HL-60/S4 (cell line): ENCODE data around the gene CLDN22.

Experiments used
- in situ Hi-C: fragments of 300-500 bp; cut with MboI; formaldehyde crosslinking; loops from 2 replicates; pipeline ENCODE4 v1.14.3; 2022; ENCODE audit warnings: low sequenced_read_pairs

CLDN22 gene

DNA sequence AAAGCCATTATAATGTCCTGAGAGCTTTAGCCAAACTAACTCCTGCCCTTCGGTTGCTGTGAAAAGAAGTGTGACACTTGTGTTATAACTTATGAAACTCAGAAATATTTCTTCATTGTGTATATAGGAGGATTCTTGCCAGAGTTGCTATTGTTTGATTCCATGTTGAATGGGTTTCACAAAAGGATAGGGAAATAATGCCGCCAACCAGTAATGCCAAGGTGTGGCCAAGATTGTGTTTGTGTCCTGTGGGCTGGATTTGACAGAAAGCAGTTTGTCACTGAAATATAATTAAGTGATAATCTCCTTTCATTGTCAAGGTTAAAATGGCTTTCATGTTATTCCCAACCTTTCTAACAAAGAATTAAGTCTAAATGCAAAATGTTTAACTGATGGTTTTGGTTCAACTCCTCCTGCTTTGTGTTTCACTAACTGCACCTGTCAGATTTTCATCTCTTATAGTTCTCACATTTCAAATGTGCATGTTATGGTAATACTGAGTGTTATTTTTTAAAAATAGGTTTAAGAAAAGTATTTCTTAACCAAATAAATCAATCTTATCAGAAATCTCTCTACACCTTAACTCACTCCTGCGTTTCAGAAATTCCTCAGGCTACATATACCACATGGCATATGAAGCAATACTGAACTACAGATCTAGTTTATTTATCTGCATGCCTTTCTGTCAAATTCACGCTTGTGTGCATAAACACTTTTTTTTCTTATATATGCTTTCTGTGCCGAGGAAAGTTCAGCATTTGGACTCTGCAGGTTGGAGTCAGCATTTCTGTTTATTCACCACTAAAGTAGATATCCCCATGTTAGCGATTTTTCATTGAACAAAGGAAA lies at the start of gene CLDN22:
Gene CLDN22, minus strand, starts transcription at position 66 of the 849 bp plus-strand sequence. Its CDS starts 58 bp downstream, at position 8.
- in situ Hi-C loops = no loop called here

DNA sequence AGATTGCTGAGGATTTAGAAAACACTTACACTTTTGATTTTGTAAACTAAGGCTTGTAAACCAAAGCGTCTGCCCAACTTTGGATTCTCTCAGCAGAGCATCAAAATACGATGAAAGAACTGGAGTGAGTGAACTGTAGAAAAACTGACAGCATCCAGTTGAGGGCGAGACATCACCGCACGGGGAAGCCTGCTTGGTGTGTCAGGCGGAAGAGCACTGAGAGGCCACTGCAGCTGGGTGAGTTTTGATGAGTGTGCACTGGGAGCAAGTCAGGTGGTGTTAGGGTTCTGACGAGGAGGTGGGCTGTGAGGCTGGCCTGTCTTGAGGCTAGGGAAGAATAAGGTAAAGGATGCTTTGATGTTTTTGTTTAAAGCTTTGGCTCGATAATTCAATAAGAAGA lies 49.0 kb upstream of the CLDN22 start:
- in situ Hi-C loops = no loop called here

DNA sequence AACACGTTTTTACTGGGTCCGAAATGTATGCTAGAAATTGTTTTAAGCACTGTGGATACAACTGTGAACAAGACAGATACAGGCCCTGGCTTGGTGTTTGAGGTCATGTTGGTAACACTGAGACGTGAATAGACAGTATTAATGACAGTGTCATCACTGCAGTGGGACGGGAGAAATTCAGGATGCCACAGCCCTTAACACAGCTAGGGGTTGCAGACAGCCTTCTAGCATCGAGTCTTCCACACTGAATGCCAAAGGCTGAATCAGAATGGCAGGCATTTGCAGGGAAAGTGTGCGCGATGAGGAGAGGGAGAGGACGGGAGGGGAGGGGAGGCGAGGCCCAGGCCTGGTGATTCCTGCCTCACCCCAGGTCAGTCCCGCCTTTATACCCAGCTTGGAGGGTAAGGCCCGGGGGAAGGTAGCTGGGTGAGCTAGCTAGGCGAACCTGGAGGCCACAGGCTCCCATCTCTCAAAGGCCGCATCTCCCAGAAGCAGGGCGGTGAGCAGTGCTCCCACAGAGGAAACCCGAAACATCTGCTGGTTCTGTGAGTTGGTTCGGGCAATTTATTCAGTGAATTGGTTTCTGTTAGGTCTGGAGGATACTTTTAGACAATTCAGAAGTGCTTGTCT lies 46.2 kb upstream of the CLDN22 start:
- in situ Hi-C loops = no loop called here

DNA sequence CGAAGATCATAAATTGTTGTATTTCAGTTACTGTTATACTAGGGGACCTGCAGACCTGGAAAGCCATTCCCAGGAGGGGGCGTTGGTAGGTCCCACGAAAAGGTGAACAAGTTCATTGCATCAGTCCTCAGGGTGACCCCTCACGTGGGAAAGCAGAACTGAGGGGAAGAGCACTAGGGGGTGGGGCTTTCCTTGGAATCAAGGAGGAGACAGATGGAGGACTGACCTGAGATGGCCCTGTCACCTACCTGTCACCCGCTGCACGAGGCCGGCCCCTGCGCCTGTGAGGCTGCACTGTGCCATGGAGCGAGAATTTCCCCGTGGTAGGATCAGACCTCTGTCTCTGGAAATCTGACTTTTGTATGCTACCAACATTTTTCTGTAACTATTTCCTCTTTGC lies 43.9 kb upstream of the CLDN22 start:
- in situ Hi-C loops = no loop called here

DNA sequence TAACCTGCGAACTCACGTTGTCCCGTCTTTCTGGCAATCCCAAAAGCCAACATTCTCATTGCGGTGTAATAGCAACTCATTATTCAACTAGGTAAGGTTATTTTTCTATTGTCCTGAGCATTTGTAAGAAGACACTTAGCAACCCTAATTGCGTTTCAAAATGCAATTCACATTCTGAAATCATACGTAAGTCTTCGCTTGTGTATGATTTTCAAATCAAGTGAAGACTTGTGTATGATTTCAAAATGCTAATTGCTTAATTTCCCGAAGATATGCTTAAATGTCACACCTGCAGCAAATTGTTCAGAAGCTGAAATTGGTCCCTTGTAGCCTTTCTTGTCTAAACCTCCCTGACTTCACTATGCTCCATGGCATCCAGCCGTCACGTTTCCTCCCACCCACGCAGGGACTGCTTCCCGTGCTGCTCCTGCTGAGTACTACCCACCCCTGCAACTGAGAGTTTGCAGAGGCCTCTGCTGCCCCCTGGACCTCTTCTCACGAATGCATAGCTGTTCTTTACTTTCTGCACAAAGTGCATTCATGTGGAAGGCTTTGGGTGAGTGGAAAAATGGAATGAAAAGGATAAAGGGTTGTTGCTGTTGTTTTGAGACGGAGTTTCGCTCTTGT lies 43.0 kb upstream of the CLDN22 start:
- in situ Hi-C loops = no loop called here

DNA sequence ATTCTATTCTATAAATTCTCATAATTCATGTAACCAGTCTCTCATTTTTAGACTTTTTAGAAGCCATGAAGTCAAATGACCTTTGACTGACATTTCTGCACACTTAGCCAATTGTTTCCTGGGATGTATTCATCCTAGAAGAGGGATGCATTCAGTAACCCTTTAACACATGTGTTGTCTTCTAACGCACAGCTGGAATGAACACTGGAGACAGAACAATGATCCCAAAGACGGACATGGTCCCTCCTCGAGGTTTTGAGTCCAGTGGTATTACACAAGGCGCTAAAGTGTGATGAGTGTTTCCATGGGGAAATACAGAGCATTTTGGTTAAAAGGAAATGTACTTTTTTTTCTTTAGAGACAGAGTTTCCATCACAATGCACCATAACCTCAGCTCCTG lies 42.0 kb upstream of the CLDN22 start:
- in situ Hi-C loops = no loop called here

DNA sequence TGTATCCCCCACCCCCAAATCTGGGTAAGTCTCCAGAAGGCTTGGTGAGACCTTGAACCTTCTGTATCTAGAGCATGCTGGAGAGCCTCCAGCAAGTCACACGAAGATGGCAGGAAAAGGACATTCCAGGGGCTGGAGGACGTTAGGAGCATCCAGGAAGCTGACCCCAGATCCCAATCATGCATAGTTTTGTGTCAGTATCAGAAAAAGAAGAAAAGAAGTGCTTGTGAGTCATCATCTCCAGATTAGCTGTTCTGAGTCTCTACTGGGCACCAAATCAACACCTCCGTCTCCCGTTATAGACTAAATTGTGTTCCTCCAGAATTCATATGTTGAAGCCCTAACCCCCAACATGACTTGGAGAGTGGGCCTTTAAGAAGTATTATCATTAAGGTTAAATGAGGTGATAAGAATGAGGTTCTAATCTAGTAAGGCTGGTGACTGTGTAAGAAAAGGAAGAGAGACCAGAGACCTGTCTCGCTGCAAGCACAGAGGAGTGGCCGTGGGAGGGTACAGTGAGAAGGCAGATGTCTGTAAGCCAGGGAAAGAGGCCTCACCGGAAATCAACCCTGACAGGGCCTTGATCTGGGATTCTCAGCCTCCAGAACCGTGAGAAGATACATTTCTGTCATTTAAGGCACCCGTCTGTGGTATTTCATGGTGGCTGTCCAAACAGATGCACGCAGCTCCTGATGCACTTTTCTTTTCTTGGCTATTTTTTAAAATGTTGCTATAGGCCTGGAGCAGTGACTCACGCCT lies 40.3 kb upstream of the CLDN22 start:
- in situ Hi-C loops = no loop called here

DNA sequence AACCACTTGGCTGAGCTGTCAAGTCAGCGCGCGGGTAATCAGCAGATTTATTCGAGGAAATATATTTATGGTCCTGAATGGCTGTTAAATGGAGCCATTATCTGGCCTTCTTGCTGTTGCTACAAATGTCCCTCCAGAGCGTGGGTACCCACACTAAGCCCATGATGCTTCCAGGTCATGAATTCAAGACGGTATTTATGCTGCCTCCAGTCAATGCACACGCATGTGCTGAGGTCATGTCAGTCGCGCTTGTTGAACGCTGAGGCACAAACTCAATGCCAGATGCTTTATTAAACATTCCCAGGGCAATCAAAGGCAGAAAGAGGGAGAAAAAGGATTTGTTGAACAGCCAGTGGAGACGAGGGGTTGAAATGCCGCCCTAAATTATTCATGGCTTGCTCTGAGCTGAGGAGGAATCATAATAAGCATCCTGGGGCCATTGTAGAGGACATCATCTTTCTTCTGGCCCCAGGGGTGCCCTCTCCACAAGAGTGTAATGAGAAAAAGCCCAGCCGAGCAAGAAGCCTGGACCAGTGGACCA lies 38.2 kb upstream of the CLDN22 start:
- in situ Hi-C loops = no loop called here

DNA sequence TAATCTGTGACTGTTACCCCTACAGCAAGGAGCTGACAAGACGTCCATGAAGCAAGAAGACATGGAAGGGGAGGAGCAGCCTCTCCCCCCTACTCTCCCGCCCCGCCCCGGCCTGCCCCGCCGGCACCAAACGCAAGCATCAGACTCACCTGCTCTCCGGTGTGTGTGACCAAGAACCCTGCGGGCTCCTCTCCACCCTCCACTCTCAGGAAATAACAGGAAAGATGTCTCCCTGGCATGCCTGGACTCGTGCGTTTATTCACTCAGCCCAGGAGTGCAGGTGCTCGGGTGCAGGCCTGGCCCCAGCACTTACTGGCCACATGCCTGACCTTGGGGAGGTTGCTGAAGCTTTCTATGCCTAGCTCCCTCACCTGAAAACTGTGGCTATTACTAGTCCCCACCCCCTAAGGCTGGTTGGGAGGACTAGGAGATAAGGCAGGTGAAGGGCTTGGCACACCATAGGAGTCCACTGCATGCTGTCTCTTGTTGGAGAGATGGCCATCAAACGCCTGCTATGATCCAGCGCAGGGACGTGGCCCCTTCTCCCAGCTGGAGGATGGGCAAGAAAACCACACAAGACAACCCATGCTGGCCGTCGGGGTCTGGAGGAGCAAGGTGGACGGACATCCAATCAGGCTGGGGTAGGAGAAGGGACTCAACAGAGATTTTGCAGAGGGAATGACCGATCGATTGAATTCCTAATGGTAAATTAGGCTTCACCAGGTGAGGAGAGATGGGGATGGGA lies 37.0 kb upstream of the CLDN22 start:
- in situ Hi-C loops = no loop called here

DNA sequence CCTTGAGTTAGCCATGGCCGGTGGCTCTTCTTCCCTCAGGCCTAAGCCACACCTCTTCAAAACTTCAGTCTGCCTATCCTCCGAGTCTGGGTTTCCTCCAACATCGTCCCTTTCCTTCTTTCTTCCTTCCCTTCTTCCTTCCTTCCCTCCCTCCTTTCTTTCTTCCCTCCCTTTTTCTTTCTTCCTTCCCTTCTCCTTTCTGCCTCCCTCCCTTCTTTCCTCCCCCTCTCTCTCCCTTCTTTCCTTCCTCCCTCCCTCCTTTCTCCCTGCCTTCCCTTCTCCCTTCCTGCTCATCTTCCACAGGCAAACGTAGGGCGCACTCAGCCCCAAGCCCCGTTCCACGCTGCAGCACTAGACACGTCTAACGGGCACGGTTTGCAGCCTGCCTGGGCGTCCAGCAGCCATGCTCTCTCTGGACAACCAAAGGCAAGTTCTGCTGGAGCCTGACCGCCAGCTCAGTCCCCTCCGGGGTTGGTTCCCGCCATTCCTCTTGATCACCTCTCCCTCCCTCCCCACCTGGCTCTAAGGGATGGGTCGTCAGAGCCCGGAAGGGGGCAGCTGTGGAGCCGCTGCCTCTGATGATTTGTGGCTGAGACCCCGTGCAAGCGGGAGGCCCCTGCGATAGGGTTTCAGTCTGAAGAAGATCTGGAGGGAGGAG lies 36.2 kb upstream of the CLDN22 start:
- in situ Hi-C loops = no loop called here

DNA sequence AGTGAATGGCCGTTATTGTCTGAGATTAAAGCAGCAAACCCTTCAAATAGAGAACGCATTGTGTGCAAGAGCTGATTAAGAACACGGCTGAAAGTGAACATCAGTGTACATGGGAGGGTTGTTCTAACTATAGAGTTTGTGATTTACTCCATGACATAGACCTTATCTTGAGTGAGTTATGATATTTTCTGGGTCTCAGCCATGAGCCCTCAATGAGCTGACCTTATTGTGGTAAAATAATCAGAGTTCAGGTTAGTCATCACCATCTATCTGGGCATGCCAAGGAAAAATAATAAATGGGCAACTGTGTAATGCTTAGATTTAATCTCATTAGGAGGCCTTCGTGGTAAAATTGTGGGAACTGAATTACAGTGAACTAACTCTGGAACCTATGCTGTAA lies 35.3 kb upstream of the CLDN22 start:
- in situ Hi-C loops = no loop called here

DNA sequence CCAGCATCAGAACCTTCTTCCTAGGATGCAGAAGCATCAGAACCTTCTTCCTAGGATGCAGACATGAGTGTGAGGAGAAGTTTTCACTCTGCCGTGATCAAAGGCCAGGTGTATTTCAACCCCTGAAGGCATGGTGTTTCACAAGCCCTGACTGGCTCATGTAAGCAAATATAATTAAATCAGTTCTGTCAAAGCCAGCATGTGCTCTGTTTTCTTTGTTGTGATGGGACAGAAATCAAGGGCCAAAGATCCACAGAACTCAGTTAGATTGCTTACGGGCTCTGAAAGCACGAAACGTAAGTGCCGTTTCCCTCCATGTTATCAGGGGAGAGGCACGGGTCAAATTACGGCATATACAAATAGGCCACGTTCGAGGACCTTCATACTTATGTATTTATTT lies 34.1 kb upstream of the CLDN22 start:
- in situ Hi-C loops = no loop called here

DNA sequence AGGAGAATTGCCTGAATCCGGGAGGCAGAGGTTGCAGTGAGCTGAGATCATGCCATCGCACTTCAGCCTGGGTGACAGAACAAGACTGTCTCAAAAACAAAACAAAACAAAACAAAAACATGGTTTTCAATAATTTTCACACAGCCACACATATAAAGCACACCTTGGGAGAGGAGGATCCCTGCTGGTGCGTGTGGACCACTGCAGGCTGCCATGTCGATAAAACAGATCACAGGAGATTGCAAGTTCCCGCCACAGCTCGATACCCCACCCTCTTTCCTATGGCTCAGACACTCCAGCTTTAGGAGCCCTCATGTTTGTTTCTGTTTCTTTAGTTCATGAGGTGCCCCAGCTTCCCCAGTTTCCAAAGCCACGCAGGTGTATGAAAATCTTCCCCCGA lies 33.5 kb upstream of the CLDN22 start:
- in situ Hi-C loops = no loop called here

DNA sequence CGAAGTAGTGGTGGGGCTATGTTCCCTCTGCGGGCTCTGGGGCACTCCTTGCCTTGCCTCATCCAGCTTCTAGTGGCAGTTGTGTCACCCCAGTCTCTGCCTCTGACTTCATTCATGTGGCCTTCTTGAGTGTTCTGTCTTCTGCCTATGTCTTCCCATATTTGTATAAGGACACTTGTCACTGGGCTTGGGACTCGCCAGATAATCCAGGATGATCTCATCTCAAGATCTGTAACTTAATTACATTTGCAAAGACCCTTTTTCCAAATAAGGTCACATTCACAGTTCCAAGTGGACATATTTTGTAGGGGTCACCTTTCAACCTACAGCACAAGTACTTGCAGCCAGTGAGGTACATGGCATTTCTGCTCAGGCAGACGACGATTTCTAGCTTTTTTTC lies 32.5 kb upstream of the CLDN22 start:
- in situ Hi-C loops = no loop called here

DNA sequence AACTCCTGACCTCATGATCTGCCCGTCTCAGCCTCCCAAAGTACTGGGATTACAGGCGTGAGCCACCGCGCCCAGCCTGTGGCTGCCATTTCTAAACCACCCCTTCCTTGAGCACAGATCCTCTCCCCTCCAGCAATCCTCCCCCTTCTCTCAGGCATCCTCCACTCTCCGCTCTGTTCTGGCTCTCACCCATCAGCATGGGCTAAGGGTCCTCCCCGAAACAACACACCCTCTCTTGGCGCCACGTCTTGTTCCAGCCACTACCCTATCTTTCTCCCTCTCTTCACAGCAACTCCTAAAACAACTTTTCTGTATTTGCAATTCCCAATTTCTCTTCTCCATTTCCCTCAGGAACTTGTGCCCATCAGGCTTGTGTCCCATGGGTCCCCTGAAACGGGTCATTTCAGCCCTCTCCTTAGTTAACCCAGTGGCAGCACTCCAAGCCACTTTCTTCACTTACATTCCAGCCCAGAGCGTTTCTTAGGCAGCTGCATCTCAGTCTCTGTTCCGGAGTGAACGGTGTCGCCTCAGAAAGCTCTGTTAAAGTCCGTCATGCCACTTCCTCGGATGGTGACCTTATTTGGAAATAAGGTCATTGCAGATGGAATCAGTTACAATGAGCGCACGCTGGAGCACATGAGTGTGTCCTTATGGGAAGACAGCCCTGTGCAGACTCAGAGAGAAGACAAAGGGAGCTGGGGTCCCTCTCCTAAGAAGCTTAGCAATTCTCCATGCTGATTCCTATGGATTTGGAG lies 30.4 kb upstream of the CLDN22 start:
- in situ Hi-C loops = no loop called here

DNA sequence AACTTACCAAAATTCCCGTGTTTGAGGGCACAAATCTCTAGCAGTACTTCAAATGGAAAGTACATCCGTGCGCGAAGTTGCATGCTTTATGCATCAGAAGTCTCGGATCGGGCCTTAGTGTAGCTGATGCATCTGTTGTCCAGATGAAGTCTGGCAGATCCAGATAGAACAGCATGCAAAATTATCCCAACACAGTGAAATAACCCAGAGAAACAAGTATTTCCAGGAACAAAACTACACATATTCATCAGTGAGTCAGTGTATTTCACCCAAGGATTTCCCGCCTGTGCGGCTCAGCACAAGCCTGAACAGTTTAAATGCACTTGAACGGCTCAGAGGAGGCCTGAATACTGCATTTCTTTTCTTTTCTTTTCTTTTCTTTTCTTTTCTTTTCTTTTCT lies 29.6 kb upstream of the CLDN22 start:
- in situ Hi-C loops = no loop called here

DNA sequence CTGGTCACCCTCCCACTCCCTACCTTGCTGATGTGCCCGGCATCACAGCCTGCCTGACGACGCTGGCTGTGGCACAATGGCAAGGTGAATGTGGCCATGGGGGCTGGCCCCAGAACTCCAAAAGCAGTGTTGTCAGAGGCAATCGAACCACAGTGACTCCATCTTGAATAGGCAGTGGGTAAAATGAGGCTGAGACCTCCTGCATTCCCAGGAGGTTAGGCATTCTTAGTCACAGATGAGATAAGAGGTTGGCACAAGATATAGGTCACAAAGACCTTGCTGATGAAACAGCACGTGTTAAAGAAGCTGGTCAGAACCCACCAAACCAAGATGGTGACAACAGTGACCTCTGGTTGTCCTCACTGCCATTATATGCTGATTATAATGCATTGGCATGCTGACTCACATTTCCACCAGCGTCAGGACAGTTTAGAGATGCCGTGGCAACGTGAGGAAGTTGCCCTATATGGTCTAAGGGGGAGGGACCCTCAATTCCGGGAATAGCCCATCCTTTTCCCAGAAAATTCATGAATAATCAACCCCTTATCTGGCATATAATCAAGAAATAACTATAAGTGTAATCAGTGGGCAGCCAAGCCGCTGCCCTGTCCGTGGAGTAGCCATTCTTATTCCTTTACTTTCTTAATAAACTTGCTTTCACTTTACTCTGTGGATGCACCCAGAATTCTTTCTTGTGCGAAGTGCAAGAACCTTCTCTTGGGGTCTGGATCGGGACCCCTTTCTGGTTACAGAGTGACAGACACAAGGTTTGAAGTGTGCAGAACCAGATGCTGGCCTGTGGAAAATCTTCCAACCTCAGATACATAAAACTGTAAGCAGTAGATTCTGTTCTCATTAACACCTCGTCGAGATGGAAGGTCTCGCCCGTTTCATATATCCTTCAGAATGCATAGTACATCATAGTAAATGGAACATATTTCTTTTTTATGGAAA lies 28.9 kb upstream of the CLDN22 start:
- in situ Hi-C loops = no loop called here

DNA sequence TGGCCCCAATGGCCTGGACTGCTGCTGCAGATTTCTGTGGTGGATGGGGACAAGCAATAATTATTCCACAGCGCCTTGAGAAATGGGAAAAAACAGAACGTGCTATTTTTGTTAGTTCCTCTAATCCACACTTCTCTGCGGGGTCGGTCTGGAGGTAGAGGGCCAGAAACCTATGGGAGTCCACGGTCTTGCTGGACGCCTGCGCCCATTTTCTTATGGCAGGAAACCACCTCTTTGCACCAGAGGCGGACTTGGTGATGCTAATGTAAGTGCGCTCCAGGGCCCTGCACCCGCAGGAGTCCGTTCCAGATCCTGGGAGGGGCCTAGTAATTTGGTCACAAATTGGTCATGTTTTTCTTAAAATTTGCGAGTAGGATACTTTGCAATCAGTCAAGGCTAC lies 28.1 kb upstream of the CLDN22 start:
- in situ Hi-C loops = no loop called here
